Caco-2 (cell line): ENCODE data around the gene SHISA8. TPM values are rescaled to one million over a fixed set of nuclear protein-coding genes. Genes with fewer than 3 reads are reported as not detected.
"Not testable (repeated sequence)": the region's sequence is repeated elsewhere in the genome, so short reads cannot be mapped to it uniquely, and the experiment has no call there.

ENCODE experiments used
- BruUV-seq: library from RNA; stranded (reverse); fragments of 400-500 nt; replicated peaks from 2 replicates; lab custom pipeline; 2021; lab: Mats Ljungman, UMichigan
- CTCF ChIA-PET: fragments of 300-600 bp; sonication (Branson Sonifier 250); formaldehyde crosslinking; loops from one replicate; lab custom pipeline; 2022; ENCODE audit warnings: antibody characterized with exemption; lab: Charles Lee
- POLR2A ChIA-PET: fragments of 300-600 bp; sonication (Branson Sonifier 250); formaldehyde crosslinking; loops from one replicate; lab custom pipeline; 2022; ENCODE audit warnings: antibody characterized with exemption; lab: Charles Lee
- DNase-seq, 2 experiments: peaks; one replicate each; pipeline versions ENCODE4 v3.0.0 to v3.0.0-alpha.2; 2020 to 2022
- H3K27me3 ChIP-seq: replicated peaks from 2 replicates; pipeline ENCODE4 v1.6.0; 2011; ENCODE audit warnings: low read length; ENCODE audit not compliant: control insufficient read depth, insufficient read depth
- H3K36me3 ChIP-seq: 2 replicates; pipeline ENCODE4 v1.5.1; 2011; ENCODE audit warnings: low read length; ENCODE audit not compliant: control insufficient read depth, insufficient read depth
- H3K4me1 ChIP-seq: fragments of 250-450 bp; sonication (Bioruptor Pico); 2 replicates; pipeline ENCODE4 v1.5.1; 2020; ENCODE audit warnings: mild to moderate bottlenecking
- H3K4me3 ChIP-seq: 2 replicates; pipeline ENCODE4 v1.5.1; 2011; ENCODE audit warnings: low read depth, mild to moderate bottlenecking, control low read depth, low read length
- H3K9me3 ChIP-seq: fragments of 250-450 bp; sonication (Bioruptor Pico); 2 replicates; pipeline ENCODE4 v1.5.1; 2020; ENCODE audit warnings: mild to moderate bottlenecking, moderate library complexity
- H3K27ac Mint-ChIP-seq: one replicate; pipeline ENCODE4 v1.8.0; 2022; ENCODE audit warnings: mixed read lengths; ENCODE audit not compliant: unreplicated experiment
- H3K27me3 Mint-ChIP-seq: one replicate; pipeline ENCODE4 v1.8.0; 2022; ENCODE audit warnings: mixed read lengths; ENCODE audit not compliant: insufficient read depth, unreplicated experiment
- H3K36me3 Mint-ChIP-seq: one replicate; pipeline ENCODE4 v1.8.0; 2022; ENCODE audit warnings: mild to moderate bottlenecking, mixed read lengths; ENCODE audit not compliant: insufficient read depth, unreplicated experiment
- H3K4me1 Mint-ChIP-seq: one replicate; pipeline ENCODE4 v1.8.0; 2022; ENCODE audit warnings: low read depth, mixed read lengths; ENCODE audit not compliant: unreplicated experiment
- H3K4me3 Mint-ChIP-seq: one replicate; pipeline ENCODE4 v1.8.0; 2022; ENCODE audit warnings: mild to moderate bottlenecking, moderate library complexity, mixed read lengths; ENCODE audit not compliant: unreplicated experiment
- H3K9me3 Mint-ChIP-seq: one replicate; pipeline ENCODE4 v1.8.0; 2022; ENCODE audit warnings: mixed read lengths; ENCODE audit not compliant: unreplicated experiment
- CTCF ChIP-seq, 2 experiments: fragments of 200-600 bp in 1 of 2; IDR thresholded peaks; 1 replicate in 1 of 2; 2 replicates in 1 of 2; pipeline versions ENCODE4 v1.5.1 to v1.8.0; 2011 to 2022; ENCODE audit warnings: antibody characterized with exemption in 1 of 2, control low read depth in 1 of 2, inconsistent platforms in 1 of 2, low read depth in 1 of 2, low read length in 1 of 2, mild to moderate bottlenecking in 1 of 2, moderate library complexity in 1 of 2; ENCODE audit not compliant: insufficient read depth in 1 of 2, severe bottlenecking in 1 of 2, unreplicated experiment in 1 of 2
- intact Hi-C: fragments of 100-400 bp; cut with micrococcal nuclease; formaldehyde crosslinking; loops from one replicate; pipeline ENCODE4 v1.10.0; 2022; ENCODE audit not compliant: unreplicated experiment
- total RNA-seq: library from RNA; stranded (reverse); gene quantifications from 2 replicates; pipeline ENCODE4 v1.2.3, GENCODE V29; 2022

SHISA8 gene
- total RNA-seq, 1 experiment from 2014 or later: 1.4 TPM

DNA sequence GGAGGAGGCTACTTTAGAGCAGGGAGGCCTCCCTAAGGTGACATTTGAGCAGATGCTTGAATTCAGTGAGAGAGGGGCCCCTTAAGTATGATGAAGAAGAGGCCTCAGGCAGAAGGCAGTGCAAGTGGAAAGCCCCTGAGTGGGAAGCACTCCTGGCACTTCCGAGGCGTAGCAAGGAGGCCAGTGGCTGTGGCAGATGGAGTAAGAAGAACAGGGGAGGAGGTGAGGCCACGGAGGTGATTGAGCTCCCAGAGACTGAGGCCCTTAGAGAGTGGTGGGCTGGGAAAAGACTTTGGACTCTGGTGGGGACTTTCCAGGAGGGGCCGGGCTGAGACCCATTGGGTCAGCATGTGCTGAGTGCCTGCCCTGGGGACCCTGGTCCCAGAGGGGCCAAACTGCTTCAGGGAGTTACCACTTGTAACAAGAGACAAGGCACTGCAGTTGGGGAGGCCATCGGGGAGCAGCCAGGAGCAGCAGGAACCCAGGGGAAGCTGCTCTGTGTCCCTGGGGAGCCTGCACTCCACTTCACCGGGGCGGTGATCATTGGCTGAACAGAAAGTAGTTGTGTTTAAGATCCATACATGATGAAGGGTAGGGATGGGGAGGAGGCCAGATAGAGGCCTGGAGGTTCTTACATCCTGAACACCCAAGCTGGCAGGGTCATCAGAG, 34.6 kb upstream of the SHISA8 start:
- Mint-ChIP-seq H3K36me3 (peaks cover 25% of the 10 kb centered on the region), H3K9me3 (no peaks in the 10 kb centered on the region), H3K27ac (no peak overlapping the region), H3K4me3 (no peak overlapping the region), H3K4me1 (peaks cover 13% of the 10 kb centered on the region), H3K27me3 (no peaks in the 10 kb centered on the region)
- no peak overlapping the region for H3K4me3 ChIP-seq
- no peaks in the 10 kb centered on the region for H3K9me3 ChIP-seq
- ChIA-PET POLR2A (no interaction called here), CTCF (interaction anchor here (0.6 kb wide), 2 partner anchors 25 to 255 kb away, joined by 3 read pairs; no protein-coding TSS in a partner anchor)
- intact Hi-C loops: loop anchor here (5.0 kb wide), 1 partner anchor 123 kb away; the partner anchor contains the start of genes NAGA and PHETA2
- no peaks in the 10 kb centered on the region for H3K27me3 ChIP-seq
- BruUV-seq: no TSS peak
- no peaks in the 10 kb centered on the region for H3K36me3 ChIP-seq
- H3K4me1 ChIP-seq: peaks cover 11% of the 10 kb centered on the region
- DNase-seq: no peak
- TF ChIP-seq CTCF (IDR thresholded peaks at IDR 0.05; ENCODE audit: insufficient read depth in 1 of 2, low read depth in 1 of 2, low read length in 1 of 2, severe bottlenecking in 1 of 2, unreplicated experiment in 1 of 2): no peak

DNA sequence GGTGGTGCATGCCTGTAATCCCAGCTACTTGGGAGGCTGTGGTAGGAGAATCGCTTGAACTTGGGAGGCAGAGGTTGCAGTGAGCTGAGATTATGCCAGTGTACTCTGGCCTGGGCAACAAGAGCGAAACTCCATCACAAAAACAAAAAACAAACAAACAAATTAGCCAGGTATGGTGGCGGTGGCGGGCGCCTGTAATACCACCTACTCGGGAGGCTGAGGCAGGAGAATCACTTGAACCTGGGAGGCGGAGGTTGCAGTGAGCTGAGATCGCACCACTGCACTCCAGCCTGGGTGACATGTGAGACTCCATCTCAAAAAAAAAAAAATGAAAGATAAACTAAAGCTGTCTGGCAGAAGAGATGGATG, 34.0 kb upstream of the SHISA8 start:
- H3K27me3 ChIP-seq, DNase-seq, H3K27me3 Mint-ChIP-seq, H3K9me3 Mint-ChIP-seq, H3K9me3 ChIP-seq, H3K4me3 ChIP-seq, H3K27ac Mint-ChIP-seq, H3K4me3 Mint-ChIP-seq, POLR2A ChIA-PET, H3K36me3 ChIP-seq, BruUV-seq: not testable (repeated sequence)
- CTCF ChIA-PET: interaction anchor here (0.6 kb wide), 2 partner anchors 24 to 254 kb away, joined by 3 read pairs; no protein-coding TSS in a partner anchor
- intact Hi-C loops: loop anchor here (5.0 kb wide), 1 partner anchor 123 kb away; the partner anchor contains the start of genes NAGA and PHETA2
- peaks cover 11% of the 10 kb centered on the region for H3K4me1 ChIP-seq
- Mint-ChIP-seq H3K4me1 (peaks cover 13% of the 10 kb centered on the region), H3K36me3 (peaks cover 29% of the 10 kb centered on the region)

DNA sequence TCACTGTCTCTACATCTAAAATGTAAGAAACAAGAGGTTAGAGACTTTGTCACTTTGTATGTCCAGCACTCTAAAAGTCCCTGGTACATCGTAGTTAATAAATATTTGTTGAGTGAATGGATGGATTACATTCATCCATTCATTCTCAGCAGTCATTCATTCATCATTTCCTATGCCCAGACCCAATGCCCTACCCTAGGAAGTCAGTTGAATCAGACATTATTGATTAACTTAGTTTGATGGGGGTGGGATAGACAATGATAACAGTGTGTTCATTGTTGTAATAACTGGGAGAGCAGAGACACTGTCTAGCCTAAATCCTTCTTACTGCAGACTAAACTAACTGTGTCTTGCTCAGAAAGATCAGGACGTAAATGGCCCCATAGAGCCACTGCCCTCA, 33.3 kb upstream of the SHISA8 start:
- Mint-ChIP-seq H3K4me3 (peak overlapping the region; percentile 93), H3K36me3 (peaks cover 33% of the 10 kb centered on the region), H3K27me3 (no peaks in the 10 kb centered on the region), H3K9me3 (no peaks in the 10 kb centered on the region), H3K27ac (no peak overlapping the region), H3K4me1 (peaks cover 13% of the 10 kb centered on the region)
- DNase-seq: no peak
- Histone ChIP-seq H3K4me3 (no peak overlapping the region), H3K9me3 (no peaks in the 10 kb centered on the region), H3K4me1 (peaks cover 11% of the 10 kb centered on the region), H3K27me3 (no peaks in the 10 kb centered on the region), H3K36me3 (no peaks in the 10 kb centered on the region)
- ChIA-PET POLR2A (interaction anchor here (0.6 kb wide), 1 partner anchor 459 kb away, joined by 4 read pairs; no protein-coding TSS in a partner anchor), CTCF (no interaction called here)
- TF ChIP-seq CTCF (IDR thresholded peaks at IDR 0.05; ENCODE audit: insufficient read depth in 1 of 2, low read depth in 1 of 2, low read length in 1 of 2, severe bottlenecking in 1 of 2, unreplicated experiment in 1 of 2): no peak
- intact Hi-C loops: loop anchor here (5.0 kb wide), 1 partner anchor 124 kb away; the partner anchor contains the start of genes NAGA and PHETA2
- no TSS peak for BruUV-seq
